Measurements from ENCODE around the gene TCEA3.

The TCEA3 gene

DNA sequence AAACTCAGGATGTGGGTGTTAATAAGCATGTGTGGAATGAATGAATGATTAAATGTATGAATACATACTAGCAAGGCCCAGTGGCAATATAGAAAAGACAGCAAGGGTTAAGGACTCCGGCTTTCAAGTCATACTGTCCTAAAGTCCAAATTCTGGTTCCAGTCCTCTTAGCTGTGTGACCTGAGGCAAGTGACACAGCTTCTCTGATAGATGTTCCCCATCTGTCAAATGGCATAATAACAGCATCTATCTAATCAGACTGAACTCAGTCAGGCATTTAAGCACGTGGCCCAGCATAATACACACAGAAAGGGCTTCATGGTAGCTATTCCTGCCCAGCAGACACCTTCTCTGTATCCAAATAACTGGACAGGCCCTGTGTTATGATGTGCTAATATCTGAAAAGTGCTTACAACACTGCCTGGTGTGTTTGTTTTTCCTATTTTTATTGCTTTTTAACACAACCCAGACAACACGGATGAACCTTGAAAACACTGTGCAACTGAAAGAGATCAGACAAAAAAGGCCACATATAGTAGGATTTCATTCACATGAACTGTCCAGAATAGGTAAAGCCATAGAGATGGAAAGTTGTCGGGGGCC, 47.0 kb upstream of the TCEA3 start:
- Histone ChIP-seq H3K4me2 (ENCODE audit: low read length) (no peak overlapping the region), H3K4me1 (ENCODE audit: low read length) (no peaks in the 10 kb centered on the region), H3K27ac (ENCODE audit: low read length) (no peak overlapping the region), H3K9ac (ENCODE audit: low read length) (no peak overlapping the region), H3K9me3 (ENCODE audit: insufficient read depth, low read length) (no peaks in the 10 kb centered on the region), H3K4me3 (ENCODE audit: low read length) (no peak overlapping the region), H3K36me3 (replicated peaks; ENCODE audit: low read depth, low read length) (no peaks in the 10 kb centered on the region), H4K20me1 (ENCODE audit: insufficient read depth, low read length) (no peaks in the 10 kb centered on the region), H3K27me3 (ENCODE audit: low read depth, low read length) (no peaks in the 10 kb centered on the region), H2AFZ (ENCODE audit: low read depth, low read length) (no peak overlapping the region), H3K79me2 (ENCODE audit: low read length) (no peaks in the 10 kb centered on the region)
- TF ChIP-seq, protein P1, sequence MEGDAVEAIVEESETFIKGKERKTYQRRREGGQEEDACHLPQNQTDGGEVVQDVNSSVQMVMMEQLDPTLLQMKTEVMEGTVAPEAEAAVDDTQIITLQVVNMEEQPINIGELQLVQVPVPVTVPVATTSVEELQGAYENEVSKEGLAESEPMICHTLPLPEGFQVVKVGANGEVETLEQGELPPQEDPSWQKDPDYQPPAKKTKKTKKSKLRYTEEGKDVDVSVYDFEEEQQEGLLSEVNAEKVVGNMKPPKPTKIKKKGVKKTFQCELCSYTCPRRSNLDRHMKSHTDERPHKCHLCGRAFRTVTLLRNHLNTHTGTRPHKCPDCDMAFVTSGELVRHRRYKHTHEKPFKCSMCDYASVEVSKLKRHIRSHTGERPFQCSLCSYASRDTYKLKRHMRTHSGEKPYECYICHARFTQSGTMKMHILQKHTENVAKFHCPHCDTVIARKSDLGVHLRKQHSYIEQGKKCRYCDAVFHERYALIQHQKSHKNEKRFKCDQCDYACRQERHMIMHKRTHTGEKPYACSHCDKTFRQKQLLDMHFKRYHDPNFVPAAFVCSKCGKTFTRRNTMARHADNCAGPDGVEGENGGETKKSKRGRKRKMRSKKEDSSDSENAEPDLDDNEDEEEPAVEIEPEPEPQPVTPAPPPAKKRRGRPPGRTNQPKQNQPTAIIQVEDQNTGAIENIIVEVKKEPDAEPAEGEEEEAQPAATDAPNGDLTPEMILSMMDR (IDR thresholded peaks at IDR 0.05; ENCODE audit: low read depth, low read length): no peak
- no peak for TF ChIP-seq EZH2phosphoT487 (IDR thresholded peaks at IDR 0.05; ENCODE audit: low read depth)

DNA sequence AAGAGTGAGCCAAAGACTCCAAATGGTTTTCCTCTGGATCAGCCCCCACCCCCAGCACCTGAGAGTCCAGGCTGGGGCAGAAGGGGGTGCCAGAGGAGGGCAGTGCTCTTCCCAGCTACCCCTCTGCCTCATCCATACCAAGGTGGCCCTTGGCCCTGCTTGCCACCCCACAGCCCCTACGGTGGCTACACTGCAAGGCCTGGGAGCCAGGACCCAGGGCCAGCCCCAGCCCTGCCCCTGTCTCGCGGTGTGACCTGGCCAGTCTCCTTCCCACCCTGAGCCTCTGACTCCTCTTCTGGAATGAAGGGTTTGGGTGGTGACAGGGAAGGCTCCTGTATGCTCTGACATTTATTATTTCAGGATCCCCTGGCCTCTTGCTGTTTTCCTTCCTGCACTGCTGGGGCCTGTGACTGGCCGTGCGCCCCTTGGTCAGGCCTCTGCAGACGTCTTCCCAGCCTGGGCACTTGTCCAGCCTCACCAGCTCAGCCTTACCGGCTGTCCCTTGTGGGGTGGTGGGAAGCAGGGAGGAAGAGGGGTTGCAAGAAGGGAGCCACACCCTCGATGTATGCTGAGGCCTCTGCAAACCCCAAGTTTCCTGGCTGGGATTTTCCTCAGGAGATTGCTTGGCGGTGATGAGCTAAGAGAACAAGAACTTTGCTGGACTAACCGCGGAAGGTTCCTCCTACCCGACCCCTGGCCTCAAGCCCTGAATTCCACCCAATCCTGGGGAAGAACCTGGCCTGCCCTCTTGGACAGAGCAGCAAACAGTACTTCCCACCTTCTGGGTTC, 45.9 kb upstream of the TCEA3 start:
- no peaks in the 10 kb centered on the region for H3K9me3 ChIP-seq (ENCODE audit: insufficient read depth, low read length)
- H3K4me2 ChIP-seq (ENCODE audit: low read length): no peak overlapping the region
- H3K27ac ChIP-seq (ENCODE audit: low read length): no peak overlapping the region
- TF ChIP-seq, protein P1 (IDR thresholded peaks at IDR 0.05; ENCODE audit: low read depth, low read length): no peak
- no peak for TF ChIP-seq EZH2phosphoT487 (IDR thresholded peaks at IDR 0.05; ENCODE audit: low read depth)
- H4K20me1 ChIP-seq (ENCODE audit: insufficient read depth, low read length): no peaks in the 10 kb centered on the region
- no peaks in the 10 kb centered on the region for H3K36me3 ChIP-seq (replicated peaks; ENCODE audit: low read depth, low read length)
- no peak overlapping the region for H2AFZ ChIP-seq (ENCODE audit: low read depth, low read length)
- no peaks in the 10 kb centered on the region for H3K79me2 ChIP-seq (ENCODE audit: low read length)
- H3K4me3 ChIP-seq (ENCODE audit: low read length): no peak overlapping the region
- H3K27me3 ChIP-seq (ENCODE audit: low read depth, low read length): no peaks in the 10 kb centered on the region
- no peaks in the 10 kb centered on the region for H3K4me1 ChIP-seq (ENCODE audit: low read length)
- no peak overlapping the region for H3K9ac ChIP-seq (ENCODE audit: low read length)

DNA sequence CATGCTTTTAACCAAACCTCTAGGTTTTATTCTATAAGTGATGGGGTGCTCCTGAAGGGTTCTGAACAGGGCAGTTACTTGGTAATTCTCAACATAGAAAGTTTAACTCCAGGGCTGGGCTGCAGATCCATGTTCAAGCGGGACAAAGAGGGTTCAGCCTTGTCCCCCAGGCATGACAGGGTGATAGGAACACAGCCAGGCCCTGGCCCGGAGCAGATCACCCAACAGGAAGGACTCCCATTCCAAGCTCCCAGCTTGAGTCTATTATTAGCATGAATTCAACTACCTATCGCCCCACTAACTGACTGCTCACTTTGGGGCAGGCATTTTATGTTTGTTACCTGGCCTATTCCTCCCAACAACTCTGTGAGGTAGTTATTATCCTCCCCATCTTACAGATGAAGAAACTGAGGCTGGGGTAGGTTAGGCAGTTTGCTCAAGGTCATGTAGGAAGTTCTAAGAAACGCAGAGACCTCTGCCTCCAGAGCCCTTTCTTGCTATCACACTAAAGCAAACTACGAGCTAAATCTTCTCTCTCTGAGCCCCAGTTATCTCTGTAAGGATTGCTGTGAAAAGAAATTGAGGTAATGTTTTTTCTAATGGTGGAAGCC, 44.9 kb upstream of the TCEA3 start:
- no peaks in the 10 kb centered on the region for H3K27me3 ChIP-seq (ENCODE audit: low read depth, low read length)
- no peak overlapping the region for H2AFZ ChIP-seq (ENCODE audit: low read depth, low read length)
- no peak overlapping the region for H3K4me2 ChIP-seq (ENCODE audit: low read length)
- H3K79me2 ChIP-seq (ENCODE audit: low read length): no peaks in the 10 kb centered on the region
- H3K4me1 ChIP-seq (ENCODE audit: low read length): no peaks in the 10 kb centered on the region
- no peaks in the 10 kb centered on the region for H3K9me3 ChIP-seq (ENCODE audit: insufficient read depth, low read length)
- TF ChIP-seq EZH2phosphoT487 (IDR thresholded peaks at IDR 0.05; ENCODE audit: low read depth): no peak
- TF ChIP-seq, protein P1 (IDR thresholded peaks at IDR 0.05; ENCODE audit: low read depth, low read length): no peak
- no peaks in the 10 kb centered on the region for H4K20me1 ChIP-seq (ENCODE audit: insufficient read depth, low read length)
- H3K4me3 ChIP-seq (ENCODE audit: low read length): no peak overlapping the region
- no peak overlapping the region for H3K27ac ChIP-seq (ENCODE audit: low read length)
- H3K36me3 ChIP-seq (replicated peaks; ENCODE audit: low read depth, low read length): no peaks in the 10 kb centered on the region
- no peak overlapping the region for H3K9ac ChIP-seq (ENCODE audit: low read length)

DNA sequence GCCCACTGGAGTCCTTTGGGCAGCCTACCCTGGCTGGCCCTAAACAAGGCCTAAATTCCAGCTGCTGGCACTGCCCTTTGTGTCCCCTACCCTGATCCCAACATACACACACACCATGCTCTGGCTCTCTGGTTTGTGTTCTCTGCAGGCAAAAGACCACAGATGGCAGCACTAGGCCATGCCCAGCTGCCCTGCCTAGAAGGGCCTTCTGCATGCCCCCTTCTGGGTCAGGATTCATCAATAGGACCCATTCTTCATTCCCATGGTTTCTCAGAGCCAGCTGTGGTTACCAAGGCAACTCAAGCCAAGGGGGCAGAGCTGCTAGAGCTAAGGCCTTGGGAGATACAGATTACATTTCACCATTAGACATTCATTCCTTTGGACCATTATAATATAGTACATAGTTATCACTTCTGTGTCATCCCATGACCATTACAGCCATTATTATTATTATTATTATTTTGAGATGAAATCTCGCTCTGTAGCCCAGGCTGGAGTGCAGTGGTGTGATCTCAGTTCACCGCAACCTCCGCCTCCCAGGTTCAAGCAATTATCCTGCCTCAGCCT, 42.0 kb upstream of the TCEA3 start:
- no peaks in the 10 kb centered on the region for H4K20me1 ChIP-seq (ENCODE audit: insufficient read depth, low read length)
- H3K79me2 ChIP-seq (ENCODE audit: low read length): no peaks in the 10 kb centered on the region
- no peak overlapping the region for H3K4me3 ChIP-seq (ENCODE audit: low read length)
- H3K27ac ChIP-seq (ENCODE audit: low read length): no peak overlapping the region
- H3K4me2 ChIP-seq (ENCODE audit: low read length): no peak overlapping the region
- H3K9me3 ChIP-seq (ENCODE audit: insufficient read depth, low read length): no peaks in the 10 kb centered on the region
- H3K36me3 ChIP-seq (replicated peaks; ENCODE audit: low read depth, low read length): no peaks in the 10 kb centered on the region
- TF ChIP-seq, protein P1 (IDR thresholded peaks at IDR 0.05; ENCODE audit: low read depth, low read length): no peak
- no peak for TF ChIP-seq EZH2phosphoT487 (IDR thresholded peaks at IDR 0.05; ENCODE audit: low read depth)
- H3K27me3 ChIP-seq (ENCODE audit: low read depth, low read length): no peaks in the 10 kb centered on the region
- no peaks in the 10 kb centered on the region for H3K4me1 ChIP-seq (ENCODE audit: low read length)
- no peak overlapping the region for H2AFZ ChIP-seq (ENCODE audit: low read depth, low read length)
- no peak overlapping the region for H3K9ac ChIP-seq (ENCODE audit: low read length)
